ENCODE measurements around the gene OR2B3.
"Not testable (repeated sequence)": the region's sequence is repeated elsewhere in the genome, so short reads cannot be mapped to it uniquely, and the experiment has no call there.

OR2B3 gene, protein sequence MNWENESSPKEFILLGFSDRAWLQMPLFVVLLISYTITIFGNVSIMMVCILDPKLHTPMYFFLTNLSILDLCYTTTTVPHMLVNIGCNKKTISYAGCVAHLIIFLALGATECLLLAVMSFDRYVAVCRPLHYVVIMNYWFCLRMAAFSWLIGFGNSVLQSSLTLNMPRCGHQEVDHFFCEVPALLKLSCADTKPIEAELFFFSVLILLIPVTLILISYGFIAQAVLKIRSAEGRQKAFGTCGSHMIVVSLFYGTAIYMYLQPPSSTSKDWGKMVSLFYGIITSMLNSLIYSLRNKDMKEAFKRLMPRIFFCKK

GRCh38 chr6:29087213-29087612 is at the start of gene OR2B3:
Gene OR2B3 (minus strand): TSS chr6:29087313. CDS start chr6:29087248, 65 bp downstream.
- DNase-seq (ENCODE audit: extremely low read depth in 1 of 2, low read depth in 1 of 2) = no peak

DNA sequence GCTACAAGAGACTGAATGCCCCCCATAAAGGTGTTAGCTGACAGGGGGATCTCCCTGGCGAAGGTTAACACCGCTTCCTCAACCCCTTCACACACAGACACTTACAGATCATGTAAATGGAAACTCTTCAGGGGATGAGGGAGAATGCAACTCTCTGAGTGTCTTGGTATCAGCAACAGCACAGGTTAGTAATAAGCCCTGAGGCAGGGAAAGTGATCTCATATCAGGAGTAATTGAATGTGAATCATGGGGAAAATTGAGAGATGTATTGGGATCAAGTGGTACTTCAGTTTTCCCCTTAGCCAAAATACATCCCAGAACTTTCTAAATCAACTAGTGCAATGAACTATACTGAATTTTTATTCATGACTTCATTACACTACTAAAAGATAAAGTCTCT is 44.6 kb upstream of the OR2B3 start:
- no peak for DNase-seq (ENCODE audit: extremely low read depth in 1 of 2, low read depth in 1 of 2)

- no peak for DNase-seq (ENCODE audit: extremely low read depth in 1 of 2, low read depth in 1 of 2)
Measured at GRCh38 chr6:29130644-29131043, 43.5 kb upstream of the OR2B3 start.

- no peak for DNase-seq (ENCODE audit: extremely low read depth in 1 of 2, low read depth in 1 of 2)
Measured at GRCh38 chr6:29129326-29130012, 42.4 kb upstream of the OR2B3 start.

DNA sequence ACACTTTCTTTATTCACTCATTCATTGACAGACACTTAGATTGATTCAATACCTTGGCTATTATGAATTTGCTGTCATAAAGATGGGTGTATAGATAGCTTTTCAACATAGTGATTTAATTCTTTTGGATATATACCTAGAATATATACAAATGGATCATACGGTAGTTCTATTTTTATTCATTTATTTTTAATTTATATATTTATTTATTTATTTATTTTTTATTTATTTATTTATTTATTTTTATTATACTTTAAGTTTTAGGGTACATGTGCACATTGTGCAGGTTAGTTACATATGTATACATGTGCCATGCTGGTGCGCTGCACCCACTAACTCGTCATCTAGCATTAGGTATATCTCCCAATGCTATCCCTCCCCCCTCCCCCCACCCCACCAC is 27.9 kb upstream of the OR2B3 start:
- not testable (repeated sequence) for DNase-seq (ENCODE audit: extremely low read depth in 1 of 2, low read depth in 1 of 2)

DNA sequence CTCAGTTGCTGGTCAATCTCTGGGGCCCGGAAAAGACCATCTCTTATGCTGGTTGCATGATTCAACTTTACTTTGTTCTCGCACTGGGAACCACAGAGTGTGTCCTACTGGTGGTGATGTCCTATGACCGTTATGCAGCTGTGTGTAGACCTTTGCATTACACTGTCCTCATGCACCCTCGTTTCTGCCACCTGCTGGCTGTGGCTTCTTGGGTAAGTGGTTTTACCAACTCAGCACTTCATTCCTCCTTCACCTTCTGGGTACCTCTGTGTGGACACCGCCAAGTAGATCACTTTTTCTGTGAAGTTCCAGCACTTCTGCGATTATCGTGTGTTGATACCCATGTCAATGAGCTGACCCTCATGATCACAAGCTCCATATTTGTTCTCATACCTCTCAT is 25.0 kb upstream of the OR2B3 start:
- DNase-seq (ENCODE audit: extremely low read depth in 1 of 2, low read depth in 1 of 2) = no peak

DNA sequence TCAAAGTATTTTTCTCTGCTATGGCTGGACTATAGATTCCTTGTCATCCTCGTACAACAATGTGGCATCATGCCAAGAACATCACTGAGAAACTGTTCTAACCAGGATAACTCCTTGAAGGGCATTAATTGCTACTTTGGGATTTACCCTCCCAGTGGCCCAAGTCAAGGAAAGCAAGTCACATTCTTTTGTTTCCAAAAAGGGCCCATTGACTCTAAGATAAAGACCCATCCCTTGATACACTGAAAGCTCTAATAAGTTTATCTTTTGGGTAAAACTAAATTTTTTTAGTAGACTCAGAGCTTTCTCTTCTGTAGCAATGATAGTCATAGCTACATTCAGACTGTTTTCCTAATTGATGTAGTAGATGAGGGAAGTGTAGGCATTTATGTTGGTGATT is 20.6 kb upstream of the OR2B3 start, which contains the start of gene OR2J3:
Gene OR2J3, plus strand, starts transcription at position 301 of the 400 bp plus-strand sequence. CDS start 3,833 bp downstream, outside the sequence.
- DNase-seq (ENCODE audit: extremely low read depth in 1 of 2, low read depth in 1 of 2) = no peak

DNA sequence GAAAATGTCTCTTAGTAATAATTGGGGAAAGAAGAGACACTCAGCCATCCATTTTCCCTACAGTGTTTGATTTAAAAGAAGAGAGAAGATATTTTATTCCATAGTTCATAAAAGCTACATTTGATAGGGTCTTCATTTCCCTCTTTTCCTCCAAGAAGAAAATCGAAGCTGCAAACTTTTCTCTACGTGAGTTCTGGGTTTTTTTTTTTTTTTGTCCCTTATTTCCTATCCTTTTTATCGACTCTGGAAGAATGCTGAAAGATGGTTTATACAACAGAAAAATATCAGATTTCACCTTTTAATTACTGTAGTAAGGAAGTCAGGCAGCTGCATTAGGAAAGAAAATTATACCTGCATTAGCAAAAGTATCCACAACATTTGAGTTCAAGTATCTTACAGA is 12.1 kb upstream of the OR2B3 start, which contains the start of gene OR2J1:
Gene OR2J1, plus strand, starts transcription at position 301 of the 400 bp plus-strand sequence. CDS start 1,453 bp downstream, outside the sequence.
- no peak for DNase-seq (ENCODE audit: extremely low read depth in 1 of 2, low read depth in 1 of 2)

DNA sequence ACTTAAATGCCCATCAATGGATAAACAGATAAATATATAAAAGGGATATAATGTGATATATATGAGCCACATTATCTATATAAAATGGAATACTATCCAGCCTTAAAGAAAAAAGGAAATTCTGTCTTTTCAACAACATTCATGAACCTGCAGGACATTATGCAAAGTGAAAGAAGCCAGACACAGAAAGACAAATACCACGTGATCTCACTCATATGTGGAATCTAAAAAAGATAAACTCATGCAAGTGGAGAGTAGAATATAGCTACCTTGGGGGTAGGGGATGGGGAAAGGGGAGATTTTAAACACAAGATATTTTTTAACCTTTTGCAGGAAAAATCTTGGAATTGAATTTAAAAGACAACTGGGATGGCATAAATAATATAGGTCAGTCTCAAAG is 10.7 kb upstream of the OR2B3 start:
- no peak for DNase-seq (ENCODE audit: extremely low read depth in 1 of 2, low read depth in 1 of 2)

DNA sequence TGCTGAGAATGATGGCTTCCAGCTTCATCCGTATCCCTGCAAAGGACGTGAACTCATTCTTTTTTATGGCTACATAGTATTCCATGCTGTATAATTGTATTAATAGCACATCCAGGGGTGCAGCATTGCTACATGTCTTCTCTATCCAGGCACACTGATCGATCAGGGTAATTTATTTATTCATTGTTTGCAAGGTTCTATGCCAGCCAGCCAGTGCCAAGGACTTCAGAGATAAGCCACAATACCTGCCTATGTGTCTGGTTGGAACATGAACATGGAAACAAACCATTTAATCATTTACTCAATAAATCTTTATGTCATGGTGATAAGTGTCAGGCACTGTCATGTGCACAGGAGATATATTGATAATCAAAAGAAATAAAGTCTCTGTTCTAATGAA is 5.8 kb upstream of the OR2B3 start:
- no peak for DNase-seq (ENCODE audit: extremely low read depth in 1 of 2, low read depth in 1 of 2)

- DNase-seq (ENCODE audit: extremely low read depth in 1 of 2, low read depth in 1 of 2) = no peak
Measured at GRCh38 chr6:29082457-29082856, 4.7 kb downstream of the OR2B3 start.

DNA sequence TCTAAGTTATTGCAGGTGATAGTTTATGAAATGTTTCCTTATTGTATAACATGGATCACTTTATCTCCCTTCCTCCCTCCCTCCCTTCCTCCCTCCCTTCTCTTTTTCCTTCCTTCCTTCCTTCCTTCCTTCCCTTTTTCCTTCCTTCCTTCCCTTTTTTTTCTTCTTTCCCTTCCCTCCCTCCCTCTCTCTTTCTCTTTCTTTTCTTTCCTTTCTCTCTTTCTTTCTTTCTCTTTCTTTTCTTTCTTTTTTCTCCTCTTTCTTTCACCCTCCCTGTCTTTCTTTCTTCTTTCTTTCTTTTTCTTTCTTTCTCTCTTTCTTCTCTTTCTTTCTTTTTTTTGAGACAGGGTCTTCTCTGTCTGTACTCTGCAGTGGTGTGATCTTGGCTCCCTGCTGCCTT is 5.8 kb downstream of the OR2B3 start:
- DNase-seq (ENCODE audit: extremely low read depth in 1 of 2, low read depth in 1 of 2) = no peak

GRCh38 chr6:29079203-29079602 is 7.9 kb downstream of the OR2B3 start:
- no peak for DNase-seq (ENCODE audit: extremely low read depth in 1 of 2, low read depth in 1 of 2)

GRCh38 chr6:29071831-29072723 is 15.0 kb downstream of the OR2B3 start:
- no peak for DNase-seq (ENCODE audit: extremely low read depth in 1 of 2, low read depth in 1 of 2)

- no peak for DNase-seq (ENCODE audit: extremely low read depth in 1 of 2, low read depth in 1 of 2)
Measured at GRCh38 chr6:29051680-29052079, 35.4 kb downstream of the OR2B3 start.

DNA sequence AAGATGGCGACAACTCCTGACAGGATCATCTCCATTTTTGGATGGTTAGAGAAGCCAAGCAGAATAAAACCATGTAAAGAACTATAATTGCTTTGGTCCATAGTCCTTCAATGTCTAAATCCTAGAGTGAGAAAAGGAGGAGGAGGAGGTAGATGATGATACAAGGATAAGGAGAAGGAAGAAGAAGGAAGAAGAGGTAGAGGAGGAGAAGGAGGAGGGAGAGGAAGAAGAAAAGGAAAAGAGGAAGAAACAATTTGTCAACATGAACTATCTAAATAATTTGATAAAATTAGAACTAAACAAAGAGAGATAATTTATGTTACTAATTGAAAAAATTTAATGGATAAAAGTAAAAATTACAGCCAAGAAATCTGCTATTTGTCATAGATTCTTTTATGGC is 42.0 kb downstream of the OR2B3 start, which contains the start of gene OR2W1:
Gene OR2W1, minus strand, starts transcription at position 101 of the 400 bp plus-strand sequence. Its CDS starts 0 bp downstream, at position 101.
- no peak for DNase-seq (ENCODE audit: extremely low read depth in 1 of 2, low read depth in 1 of 2)
